ENCODE measurements around the gene HNRNPAB.

The HNRNPAB gene

GRCh38 chr5:178204182-178204934 is at the start of gene HNRNPAB:
HNRNPAB (plus strand) TSS chr5:178204533; CDS start chr5:178204838, 305 bp downstream.
- peak; percentile 77 for DNase-seq

- DNase-seq, result no peak
Observed at GRCh38 chr5:178155065-178155464, 49.3 kb upstream of the HNRNPAB start.

- DNase-seq, result no peak
Observed at GRCh38 chr5:178160176-178160575, 44.2 kb upstream of the HNRNPAB start.

GRCh38 chr5:178162481-178162880 is 41.9 kb upstream of the HNRNPAB start:
- DNase-seq, result no peak

- peak; percentile 44 for DNase-seq
Observed at GRCh38 chr5:178163772-178164735, 40.3 kb upstream of the HNRNPAB start.

GRCh38 chr5:178165581-178165980 is 38.8 kb upstream of the HNRNPAB start:
- no peak for DNase-seq

GRCh38 chr5:178170455-178170854 is 33.9 kb upstream of the HNRNPAB start:
- no peak for DNase-seq

- DNase-seq, result no peak
Observed at GRCh38 chr5:178174456-178174855, 29.9 kb upstream of the HNRNPAB start.

GRCh38 chr5:178176791-178177190 is 27.5 kb upstream of the HNRNPAB start:
- no peak for DNase-seq

GRCh38 chr5:178177569-178177968 is 26.8 kb upstream of the HNRNPAB start:
- DNase-seq, result no peak

- DNase-seq, result peak; percentile 7
Observed at GRCh38 chr5:178180141-178180863, 24.0 kb upstream of the HNRNPAB start.

- DNase-seq, result no peak
Observed at GRCh38 chr5:178182158-178182876, 22.0 kb upstream of the HNRNPAB start.

GRCh38 chr5:178186427-178186826 is 17.9 kb upstream of the HNRNPAB start:
- no peak for DNase-seq

- DNase-seq, result no peak
Observed at GRCh38 chr5:178187014-178187413, 17.3 kb upstream of the HNRNPAB start, which contains the start of gene GMCL2. GMCL2 (minus strand) TSS chr5:178187371; CDS start chr5:178187299, 72 bp downstream.

GRCh38 chr5:178189433-178189832 is 14.9 kb upstream of the HNRNPAB start:
- DNase-seq, result no peak

- no peak for DNase-seq
Observed at GRCh38 chr5:178191661-178192060, 12.7 kb upstream of the HNRNPAB start.

GRCh38 chr5:178192244-178192643 is 12.1 kb upstream of the HNRNPAB start:
- DNase-seq, result no peak

- no peak for DNase-seq
Observed at GRCh38 chr5:178192787-178193186, 11.5 kb upstream of the HNRNPAB start.

GRCh38 chr5:178193251-178193809 is 11.0 kb upstream of the HNRNPAB start:
- no peak for DNase-seq

GRCh38 chr5:178194026-178194425 is 10.3 kb upstream of the HNRNPAB start:
- no peak for DNase-seq

GRCh38 chr5:178196281-178196812 is 8.0 kb upstream of the HNRNPAB start:
- DNase-seq, result no peak

- no peak for DNase-seq
Observed at GRCh38 chr5:178196986-178197385, 7.3 kb upstream of the HNRNPAB start.

All from NCI-H526 treated with DMSO at 0.1 percent for 48 hours (cell line).